SH-SY5Y (cell line): ENCODE data around the gene RWDD4.

Source experiments
- GATA2 ChIP-seq: IDR thresholded peaks from 2 replicates; pipeline ENCODE4 v1.6.1; 2011; ENCODE audit warnings: mild to moderate bottlenecking, low read depth, low read length
- GATA3 ChIP-seq: IDR thresholded peaks from 2 replicates; pipeline ENCODE4 v1.6.1; 2011; ENCODE audit warnings: low read depth, mild to moderate bottlenecking, low read length, moderate library complexity

DNA sequence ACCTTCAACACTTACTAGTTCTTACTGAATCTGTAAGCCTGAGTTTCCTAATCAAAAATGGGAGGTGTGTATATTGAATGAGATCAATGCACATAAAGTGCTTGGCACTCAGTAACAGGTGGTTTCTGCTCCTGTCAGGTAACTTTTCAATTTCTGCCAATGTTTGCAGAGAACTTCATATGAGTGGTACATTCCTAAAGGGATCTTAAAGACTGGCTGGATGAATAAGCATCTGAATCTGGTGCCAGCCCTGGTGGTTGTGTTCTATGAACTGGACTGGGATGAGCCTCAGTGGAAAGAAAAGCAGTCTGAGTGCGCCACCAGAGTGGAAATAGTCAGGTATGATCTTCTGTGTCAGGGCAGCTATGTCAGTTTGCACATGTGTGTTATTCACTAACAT is 7.1 kb upstream of the RWDD4 start:
- TF ChIP-seq GATA3 (no peak), GATA2 (no peak)
